Breast epithelium (tissue), 3 donors: Measurements from ENCODE around the gene CDON.
"Not testable (repeated sequence)": the region's sequence is repeated elsewhere in the genome, so short reads cannot be mapped to it uniquely, and the experiment has no call there.

Experiments used
- CTCF ChIP-seq, 3 donors: fragments of 450-650 bp; IDR thresholded peaks; one replicate each; pipeline ENCODE4 v1.5.1; 2016 to 2017; ENCODE audit warnings: antibody characterized with exemption in 3 of 3, mild to moderate bottlenecking in 3 of 3, moderate library complexity in 3 of 3
- POLR2A ChIP-seq: fragments of 450-650 bp; IDR thresholded peaks from one replicate; pipeline ENCODE4 v1.6.1; 2016; ENCODE audit warnings: antibody characterized with exemption, mild to moderate bottlenecking, moderate library complexity
- POLR2AphosphoS5 ChIP-seq, 3 donors: sonication (generic); formaldehyde crosslinking; IDR thresholded peaks; one replicate each; pipeline ENCODE4 v1.6.1; 2017; ENCODE audit warnings: antibody characterized with exemption in 3 of 3

DNA sequence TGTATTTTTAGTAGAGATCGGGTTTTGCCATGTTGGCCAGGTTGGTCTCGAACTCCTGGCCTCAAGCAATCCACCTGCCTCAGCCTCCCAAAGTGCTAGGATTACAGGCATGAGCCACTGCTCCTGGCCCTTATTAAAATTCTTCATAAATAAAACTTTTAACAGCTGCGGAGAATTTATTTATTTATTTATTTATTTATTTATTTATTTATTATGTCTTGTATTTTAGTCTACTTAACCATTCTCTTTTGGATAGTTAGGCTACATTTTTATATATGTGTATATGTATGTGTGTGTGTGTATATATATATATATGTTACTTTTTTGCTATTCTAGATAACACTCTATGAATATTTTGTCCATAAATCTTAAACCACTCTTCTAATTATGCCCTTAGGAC, 34.1 kb downstream of the CDON start:
- TF ChIP-seq POLR2AphosphoS5 (IDR thresholded peaks at IDR 0.05); CTCF (IDR thresholded peaks at IDR 0.05); POLR2A: not testable (repeated sequence)
